Progenitor cell of endocrine pancreas (in vitro differentiated cells): Measurements from ENCODE around the gene DYRK4. TPM values are rescaled to one million over a fixed set of nuclear protein-coding genes. Genes with fewer than 3 reads are reported as not detected.

Experiments
- DNase-seq: peaks from one replicate; pipeline ENCODE4 v3.0.0; 2021; ENCODE audit warnings: low spot score; ENCODE audit not compliant: unreplicated experiment
- H3K27ac Mint-ChIP-seq: 2 replicates; pipeline ENCODE4 v1.8.0; 2021; ENCODE audit warnings: mild to moderate bottlenecking, moderate library complexity, mixed read lengths
- H3K27me3 Mint-ChIP-seq: 2 replicates; pipeline ENCODE4 v1.8.0; 2021; ENCODE audit warnings: mixed read lengths
- H3K36me3 Mint-ChIP-seq: 2 replicates; pipeline ENCODE4 v1.8.0; 2022; ENCODE audit warnings: mixed read lengths; ENCODE audit not compliant: insufficient read depth
- H3K4me1 Mint-ChIP-seq: 2 replicates; pipeline ENCODE4 v1.8.0; 2021; ENCODE audit warnings: low read depth, mixed read lengths
- H3K4me3 Mint-ChIP-seq: 2 replicates; pipeline ENCODE4 v1.8.0; 2021; ENCODE audit warnings: low read depth, mild to moderate bottlenecking, moderate library complexity, mixed read lengths
- H3K9me3 Mint-ChIP-seq: 2 replicates; pipeline ENCODE4 v1.8.0; 2021; ENCODE audit warnings: low read depth, mixed read lengths
- CTCF ChIP-seq: fragments of 200-600 bp; sonication (generic); IDR thresholded peaks from one replicate; pipeline ENCODE4 v1.5.0; 2021; ENCODE audit warnings: antibody characterized with exemption, mild to moderate bottlenecking; ENCODE audit not compliant: unreplicated experiment
- total RNA-seq: library from RNA; stranded (reverse); gene quantifications from 2 replicates; pipeline ENCODE4 v1.2.1, GENCODE V29; 2021

Gene DYRK4
- total RNA-seq, 1 donor from 2014 or later: 27.6 TPM

- H3K4me1 Mint-ChIP-seq: no peaks in the 10 kb centered on the region
- no peaks in the 10 kb centered on the region for H3K27me3 Mint-ChIP-seq
- no peak for DNase-seq
- no peak overlapping the region for H3K4me3 Mint-ChIP-seq
- H3K36me3 Mint-ChIP-seq: peaks cover 4% of the 10 kb centered on the region
- no peaks in the 10 kb centered on the region for H3K9me3 Mint-ChIP-seq
- H3K27ac Mint-ChIP-seq: no peak overlapping the region
- TF ChIP-seq CTCF: no peak
Measured at GRCh38 chr12:4530982-4531586, 30.9 kb upstream of the DYRK4 start.

GRCh38 chr12:4535092-4535491 lies 26.9 kb upstream of the DYRK4 start:
- no peak overlapping the region for H3K27ac Mint-ChIP-seq
- TF ChIP-seq CTCF: no peak
- no peaks in the 10 kb centered on the region for H3K27me3 Mint-ChIP-seq
- H3K36me3 Mint-ChIP-seq: peaks cover under 1% of the 10 kb centered on the region
- no peaks in the 10 kb centered on the region for H3K9me3 Mint-ChIP-seq
- H3K4me1 Mint-ChIP-seq: peaks cover 28% of the 10 kb centered on the region
- no peak overlapping the region for H3K4me3 Mint-ChIP-seq
- no peak for DNase-seq

GRCh38 chr12:4535871-4536270 lies 26.1 kb upstream of the DYRK4 start:
- Mint-ChIP-seq H3K4me3 (no peak overlapping the region), H3K27me3 (no peaks in the 10 kb centered on the region), H3K4me1 (peaks cover 28% of the 10 kb centered on the region), H3K36me3 (no peaks in the 10 kb centered on the region), H3K9me3 (no peaks in the 10 kb centered on the region), H3K27ac (no peak overlapping the region)
- no peak for DNase-seq
- TF ChIP-seq CTCF: no peak

GRCh38 chr12:4538207-4539160 lies 23.5 kb upstream of the DYRK4 start, which contains the start of gene RAD51AP1:
TSS of gene RAD51AP1 (plus strand) at chr12:4538890. CDS start at chr12:4538940, 50 bp downstream.
- no peak for TF ChIP-seq CTCF
- Mint-ChIP-seq H3K4me1 (peaks cover 28% of the 10 kb centered on the region), H3K27me3 (no peaks in the 10 kb centered on the region), H3K27ac (peak within 1 kb of the TSS; percentile 100), H3K4me3 (peak within 1 kb of the TSS; percentile 96), H3K9me3 (no peaks in the 10 kb centered on the region), H3K36me3 (no peaks in the 10 kb centered on the region)
- DNase-seq: peak; percentile 98

GRCh38 chr12:4539167-4539870 lies 22.7 kb upstream of the DYRK4 start:
- no peaks in the 10 kb centered on the region for H3K27me3 Mint-ChIP-seq
- H3K9me3 Mint-ChIP-seq: no peaks in the 10 kb centered on the region
- peak overlapping the region; percentile 96 for H3K4me3 Mint-ChIP-seq
- peak overlapping the region; percentile 100 for H3K27ac Mint-ChIP-seq
- no peak for TF ChIP-seq CTCF
- H3K36me3 Mint-ChIP-seq: peaks cover 2% of the 10 kb centered on the region
- DNase-seq: no peak
- H3K4me1 Mint-ChIP-seq: peaks cover 28% of the 10 kb centered on the region
